Uterus (tissue), 2 donors: ENCODE measurements around the gene KCNQ1.

ENCODE experiments used
- POLR2A ChIP-seq, 2 donors: fragments of 450-650 bp; IDR thresholded peaks; one replicate each; pipeline ENCODE4 v1.6.1; 2016; ENCODE audit warnings: antibody characterized with exemption in 2 of 2, mild to moderate bottlenecking in 1 of 2, moderate library complexity in 1 of 2
- TF ChIP-seq, protein P1 (sequence below), 4 experiments: fragments of 200-600 bp in 2 of 4; fragments of 450-650 bp in 2 of 4; sonication (generic) in 2 of 4; IDR thresholded peaks; one replicate each; pipeline ENCODE4 v1.5.1; 2016 to 2019; ENCODE audit warnings: antibody characterized with exemption in 4 of 4, mild to moderate bottlenecking in 2 of 4, moderate library complexity in 1 of 4

DNA sequence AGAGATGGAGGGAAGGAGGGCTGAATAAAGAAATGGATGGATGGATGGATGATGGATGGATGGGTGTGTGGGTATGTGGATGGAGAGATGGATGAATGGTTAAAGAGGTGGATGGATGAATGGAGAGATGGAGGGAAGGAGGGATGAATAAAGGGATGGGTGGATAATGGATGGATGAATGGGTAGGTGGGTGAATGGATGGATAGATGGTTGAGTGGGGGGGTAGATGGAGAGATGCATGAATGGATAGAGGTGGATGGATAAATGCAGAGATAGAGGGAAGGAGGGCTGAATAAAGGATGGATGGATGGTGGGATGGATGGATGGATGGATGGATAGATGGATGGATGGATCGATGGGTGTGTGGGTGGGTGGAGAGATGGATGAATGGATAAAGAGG is 369.2 kb downstream of the KCNQ1 start:
- TF ChIP-seq, protein P1, sequence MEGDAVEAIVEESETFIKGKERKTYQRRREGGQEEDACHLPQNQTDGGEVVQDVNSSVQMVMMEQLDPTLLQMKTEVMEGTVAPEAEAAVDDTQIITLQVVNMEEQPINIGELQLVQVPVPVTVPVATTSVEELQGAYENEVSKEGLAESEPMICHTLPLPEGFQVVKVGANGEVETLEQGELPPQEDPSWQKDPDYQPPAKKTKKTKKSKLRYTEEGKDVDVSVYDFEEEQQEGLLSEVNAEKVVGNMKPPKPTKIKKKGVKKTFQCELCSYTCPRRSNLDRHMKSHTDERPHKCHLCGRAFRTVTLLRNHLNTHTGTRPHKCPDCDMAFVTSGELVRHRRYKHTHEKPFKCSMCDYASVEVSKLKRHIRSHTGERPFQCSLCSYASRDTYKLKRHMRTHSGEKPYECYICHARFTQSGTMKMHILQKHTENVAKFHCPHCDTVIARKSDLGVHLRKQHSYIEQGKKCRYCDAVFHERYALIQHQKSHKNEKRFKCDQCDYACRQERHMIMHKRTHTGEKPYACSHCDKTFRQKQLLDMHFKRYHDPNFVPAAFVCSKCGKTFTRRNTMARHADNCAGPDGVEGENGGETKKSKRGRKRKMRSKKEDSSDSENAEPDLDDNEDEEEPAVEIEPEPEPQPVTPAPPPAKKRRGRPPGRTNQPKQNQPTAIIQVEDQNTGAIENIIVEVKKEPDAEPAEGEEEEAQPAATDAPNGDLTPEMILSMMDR (IDR thresholded peaks at IDR 0.05): no peak
- TF ChIP-seq POLR2A (IDR thresholded peaks at IDR 0.05): no peak
